ENCODE results near the gene HLF.

HLF gene

GRCh38 chr17:55291114-55291507, 26.4 kb downstream of the HLF start:
- no peak overlapping the region for H3K4me3 ChIP-seq (ENCODE audit: low read depth, low read length)
- DNase-seq (ENCODE audit: low read depth): no peak
- TF ChIP-seq, protein P1, sequence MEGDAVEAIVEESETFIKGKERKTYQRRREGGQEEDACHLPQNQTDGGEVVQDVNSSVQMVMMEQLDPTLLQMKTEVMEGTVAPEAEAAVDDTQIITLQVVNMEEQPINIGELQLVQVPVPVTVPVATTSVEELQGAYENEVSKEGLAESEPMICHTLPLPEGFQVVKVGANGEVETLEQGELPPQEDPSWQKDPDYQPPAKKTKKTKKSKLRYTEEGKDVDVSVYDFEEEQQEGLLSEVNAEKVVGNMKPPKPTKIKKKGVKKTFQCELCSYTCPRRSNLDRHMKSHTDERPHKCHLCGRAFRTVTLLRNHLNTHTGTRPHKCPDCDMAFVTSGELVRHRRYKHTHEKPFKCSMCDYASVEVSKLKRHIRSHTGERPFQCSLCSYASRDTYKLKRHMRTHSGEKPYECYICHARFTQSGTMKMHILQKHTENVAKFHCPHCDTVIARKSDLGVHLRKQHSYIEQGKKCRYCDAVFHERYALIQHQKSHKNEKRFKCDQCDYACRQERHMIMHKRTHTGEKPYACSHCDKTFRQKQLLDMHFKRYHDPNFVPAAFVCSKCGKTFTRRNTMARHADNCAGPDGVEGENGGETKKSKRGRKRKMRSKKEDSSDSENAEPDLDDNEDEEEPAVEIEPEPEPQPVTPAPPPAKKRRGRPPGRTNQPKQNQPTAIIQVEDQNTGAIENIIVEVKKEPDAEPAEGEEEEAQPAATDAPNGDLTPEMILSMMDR (IDR thresholded peaks at IDR 0.05; ENCODE audit: insufficient read depth, low read depth, low read length, missing control alignments): no peak

DNA sequence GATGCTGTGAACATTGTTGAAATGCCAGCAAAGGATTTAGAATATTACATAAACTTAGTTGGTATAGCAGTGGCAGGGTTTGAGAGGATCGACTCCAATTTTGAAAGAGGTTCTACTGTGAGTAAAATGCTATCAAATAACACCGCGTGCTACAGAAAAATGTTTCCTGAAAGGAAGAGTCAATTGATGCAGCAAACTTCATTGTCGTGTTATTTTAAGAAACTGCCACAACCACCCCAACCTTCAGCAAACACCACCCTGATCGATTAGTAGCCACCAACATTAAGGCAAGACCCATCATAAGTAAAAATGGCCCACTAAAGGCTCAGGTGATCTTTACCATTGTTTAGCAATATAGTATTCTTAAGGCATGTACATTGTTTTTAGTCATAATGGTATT, 27.3 kb downstream of the HLF start:
- no peak overlapping the region for H3K4me3 ChIP-seq (ENCODE audit: low read depth, low read length)
- no peak for DNase-seq (ENCODE audit: low read depth)
- TF ChIP-seq, protein P1 (IDR thresholded peaks at IDR 0.05; ENCODE audit: insufficient read depth, low read depth, low read length, missing control alignments): no peak

GRCh38 chr17:55294042-55294751, 29.4 kb downstream of the HLF start:
- TF ChIP-seq, protein P1 (IDR thresholded peaks at IDR 0.05; ENCODE audit: insufficient read depth, low read depth, low read length, missing control alignments): no peak
- DNase-seq (ENCODE audit: low read depth): no peak
- H3K4me3 ChIP-seq (ENCODE audit: low read depth, low read length): no peak overlapping the region

- DNase-seq (ENCODE audit: low read depth): peak; percentile 63
- H3K4me3 ChIP-seq (ENCODE audit: low read depth, low read length): no peak overlapping the region
- TF ChIP-seq, protein P1 (IDR thresholded peaks at IDR 0.05; ENCODE audit: insufficient read depth, low read depth, low read length, missing control alignments): peak; percentile 82
These were observed 30.8 kb downstream of the HLF start for GRCh38 chr17:55295411-55296170.

- no peak for DNase-seq (ENCODE audit: low read depth)
- H3K4me3 ChIP-seq (ENCODE audit: low read depth, low read length): no peak overlapping the region
- TF ChIP-seq, protein P1 (IDR thresholded peaks at IDR 0.05; ENCODE audit: insufficient read depth, low read depth, low read length, missing control alignments): no peak
These were observed 31.5 kb downstream of the HLF start for GRCh38 chr17:55296171-55296695.

DNA sequence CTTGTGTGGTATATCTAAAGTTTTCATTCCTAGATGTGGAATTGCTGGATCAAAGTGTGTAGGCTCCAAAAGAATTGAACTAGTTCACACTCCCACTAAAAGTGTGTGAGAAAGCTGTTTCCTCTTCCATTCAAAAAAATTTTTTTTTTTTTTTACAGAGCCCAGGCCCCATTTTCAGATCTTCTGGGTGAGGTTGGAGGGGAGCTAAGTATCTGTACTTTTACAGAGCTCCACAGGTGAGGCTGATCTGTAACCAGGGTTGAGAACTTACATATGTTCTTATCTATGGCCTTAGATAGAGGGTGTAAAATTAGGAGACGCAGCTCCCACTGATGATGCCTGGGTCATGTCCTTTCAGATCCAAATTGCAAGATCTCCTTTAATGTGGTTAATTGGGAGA, 31.9 kb downstream of the HLF start:
- TF ChIP-seq, protein P1 (IDR thresholded peaks at IDR 0.05; ENCODE audit: insufficient read depth, low read depth, low read length, missing control alignments): no peak
- DNase-seq (ENCODE audit: low read depth): no peak
- no peak overlapping the region for H3K4me3 ChIP-seq (ENCODE audit: low read depth, low read length)
